GM18498 (cell line): ENCODE data around the gene ERGIC1.
"Not testable (repeated sequence)": the region's sequence is repeated elsewhere in the genome, so short reads cannot be mapped to it uniquely, and the experiment has no call there.

Experiments used
- ATAC-seq: cut with Tn5 transposase; IDR thresholded peaks from one replicate; pipeline ENCODE4 v1.9.1; 2021; ENCODE audit warnings: mild to moderate bottlenecking, moderate library complexity; ENCODE audit not compliant: unreplicated experiment

ERGIC1 gene

GRCh38 chr5:172877466-172878260, 43.6 kb downstream of the ERGIC1 start:
- no peak for ATAC-seq

- no peak for ATAC-seq
Measured at GRCh38 chr5:172878585-172878932, 44.5 kb downstream of the ERGIC1 start.

GRCh38 chr5:172878933-172879752, 45.1 kb downstream of the ERGIC1 start:
- no peak for ATAC-seq

GRCh38 chr5:172881691-172882370, 47.8 kb downstream of the ERGIC1 start:
- ATAC-seq = peak; percentile 79

- ATAC-seq = no peak
Measured at GRCh38 chr5:172883066-172883465, 49.0 kb downstream of the ERGIC1 start.

- no peak for ATAC-seq
Measured at GRCh38 chr5:172885597-172886340, 51.7 kb downstream of the ERGIC1 start.

- no peak for ATAC-seq
Measured at GRCh38 chr5:172886476-172886875, 52.4 kb downstream of the ERGIC1 start.

GRCh38 chr5:172886974-172887501, 53.0 kb downstream of the ERGIC1 start:
- no peak for ATAC-seq

GRCh38 chr5:172887692-172888091, 53.6 kb downstream of the ERGIC1 start:
- ATAC-seq = no peak

GRCh38 chr5:172890659-172891058, 56.6 kb downstream of the ERGIC1 start:
- ATAC-seq = no peak

- ATAC-seq = no peak
Measured at GRCh38 chr5:172891716-172892421, 57.8 kb downstream of the ERGIC1 start.

GRCh38 chr5:172892713-172893112, 58.7 kb downstream of the ERGIC1 start:
- no peak for ATAC-seq

GRCh38 chr5:172894767-172895388, 60.8 kb downstream of the ERGIC1 start:
- no peak for ATAC-seq

- no peak for ATAC-seq
Measured at GRCh38 chr5:172895549-172895948, 61.5 kb downstream of the ERGIC1 start.

GRCh38 chr5:172896465-172896864, 62.4 kb downstream of the ERGIC1 start:
- ATAC-seq = no peak

GRCh38 chr5:172897067-172897466, 63.0 kb downstream of the ERGIC1 start:
- not testable (repeated sequence) for ATAC-seq

- ATAC-seq = no peak
Measured at GRCh38 chr5:172897481-172898217, 63.6 kb downstream of the ERGIC1 start.

- ATAC-seq = no peak
Measured at GRCh38 chr5:172898218-172898842, 64.3 kb downstream of the ERGIC1 start.
